H9 (cell line): ENCODE data around the gene ACADSB. TPM values are rescaled to one million over a fixed set of nuclear protein-coding genes. Genes with fewer than 3 reads are reported as not detected.

ENCODE experiments used
- DNase-seq: peaks from one replicate; pipeline ENCODE4 v3.0.0-alpha.2; 2017
- H2AFZ ChIP-seq: one replicate; pipeline ENCODE4 v1.6.1; 2013; ENCODE audit warnings: mild to moderate bottlenecking, low read length, control low read depth, moderate library complexity
- H2AK5ac ChIP-seq: 2 replicates; pipeline ENCODE4 v1.6.1; 2013; ENCODE audit warnings: low read length, control low read depth, mixed read lengths; ENCODE audit not compliant: insufficient read length
- H2BK120ac ChIP-seq: one replicate; pipeline ENCODE4 v1.6.1; 2013; ENCODE audit warnings: low read depth, mild to moderate bottlenecking, low read length, control low read depth, inconsistent platforms; ENCODE audit not compliant: poor library complexity, severe bottlenecking
- H2BK12ac ChIP-seq: 2 replicates; pipeline ENCODE4 v1.6.1; 2013; ENCODE audit warnings: low read length, control low read depth, mixed read lengths, low read depth; ENCODE audit not compliant: insufficient read length
- H2BK15ac ChIP-seq: 2 replicates; pipeline ENCODE4 v1.6.1; 2013; ENCODE audit warnings: low read depth, low read length, control low read depth
- H2BK20ac ChIP-seq: one replicate; pipeline ENCODE4 v1.6.1; 2013; ENCODE audit warnings: low read depth, mild to moderate bottlenecking, low read length, control low read depth, inconsistent platforms; ENCODE audit not compliant: poor library complexity, severe bottlenecking
- H2BK5ac ChIP-seq: 2 replicates; pipeline ENCODE4 v1.6.1; 2013; ENCODE audit warnings: low read length, control low read depth, mixed read lengths; ENCODE audit not compliant: insufficient read length
- H3K14ac ChIP-seq: 2 replicates; pipeline ENCODE4 v1.6.1; 2013; ENCODE audit warnings: low read length, control low read depth; ENCODE audit not compliant: insufficient read depth
- H3K18ac ChIP-seq: 2 replicates; pipeline ENCODE4 v1.6.1; 2013; ENCODE audit warnings: low read depth, mild to moderate bottlenecking, mixed read lengths, low read length, control low read depth; ENCODE audit not compliant: insufficient read length
- H3K23ac ChIP-seq: 2 replicates; pipeline ENCODE4 v1.6.1; 2013; ENCODE audit warnings: low read length, control low read depth, mixed read lengths, low read depth; ENCODE audit not compliant: insufficient read length
- H3K23me2 ChIP-seq: 2 replicates; pipeline ENCODE4 v1.6.1; 2013; ENCODE audit warnings: low read depth, mild to moderate bottlenecking, mixed read lengths, low read length, control low read depth; ENCODE audit not compliant: insufficient read length, poor library complexity, severe bottlenecking
- H3K27ac ChIP-seq: 2 replicates; pipeline ENCODE4 v1.5.1; 2013; ENCODE audit warnings: low read length, control low read depth, mixed read lengths, low read depth; ENCODE audit not compliant: insufficient read length
- H3K27me3 ChIP-seq: 2 replicates; pipeline ENCODE4 v1.6.1; 2013; ENCODE audit warnings: low read length, control low read depth, inconsistent platforms; ENCODE audit not compliant: insufficient read depth
- H3K4ac ChIP-seq: 2 replicates; pipeline ENCODE4 v1.6.1; 2013; ENCODE audit warnings: low read depth, mild to moderate bottlenecking, control low read depth, inconsistent platforms, low read length, moderate library complexity
- H3K4me1 ChIP-seq: 2 replicates; pipeline ENCODE4 v1.6.1; 2013; ENCODE audit warnings: low read length, control low read depth, inconsistent platforms; ENCODE audit not compliant: insufficient read depth
- H3K4me2 ChIP-seq: 2 replicates; pipeline ENCODE4 v1.6.1; 2013; ENCODE audit warnings: low read length, control low read depth, mixed read lengths; ENCODE audit not compliant: insufficient read length, insufficient read depth
- H3K56ac ChIP-seq: 2 replicates; pipeline ENCODE4 v1.6.1; 2013; ENCODE audit warnings: low read depth, mild to moderate bottlenecking, mixed read lengths, low read length, control low read depth; ENCODE audit not compliant: insufficient read length
- H3K79me1 ChIP-seq: 2 replicates; pipeline ENCODE4 v1.6.1; 2013; ENCODE audit warnings: low read depth, mild to moderate bottlenecking, moderate library complexity, low read length, control low read depth, inconsistent platforms; ENCODE audit not compliant: insufficient read depth, poor library complexity, severe bottlenecking
- H3K79me2 ChIP-seq: 2 replicates; pipeline ENCODE4 v1.6.1; 2013; ENCODE audit warnings: low read length, control low read depth, inconsistent platforms; ENCODE audit not compliant: insufficient read depth
- H3K9ac ChIP-seq: 2 replicates; pipeline ENCODE4 v1.6.1; 2013; ENCODE audit warnings: low read length, control low read depth, mixed read lengths; ENCODE audit not compliant: insufficient read length; ENCODE audit errors: extremely low read depth
- H3K9me3 ChIP-seq: one replicate; pipeline ENCODE4 v1.6.1; 2013; ENCODE audit warnings: low read depth, low read length, inconsistent platforms; ENCODE audit not compliant: control insufficient read depth
- H3T11ph ChIP-seq: one replicate; pipeline ENCODE4 v1.6.1; 2013; ENCODE audit warnings: mild to moderate bottlenecking, low read length, control low read depth, inconsistent platforms
- H4K20me1 ChIP-seq: one replicate; pipeline ENCODE4 v1.6.1; 2013; ENCODE audit not compliant: control insufficient read depth, insufficient read length, insufficient read depth
- H4K5ac ChIP-seq: 2 replicates; pipeline ENCODE4 v1.6.1; 2013; ENCODE audit warnings: low read depth, mild to moderate bottlenecking, mixed read lengths, low read length, control low read depth; ENCODE audit not compliant: insufficient read length
- H4K8ac ChIP-seq: replicated peaks from 2 replicates; pipeline ENCODE4 v1.6.1; 2013; ENCODE audit warnings: low read length, control low read depth, mixed read lengths, low read depth; ENCODE audit not compliant: insufficient read length
- H4K91ac ChIP-seq: 2 replicates; pipeline ENCODE4 v1.6.1; 2013; ENCODE audit warnings: low read depth, mild to moderate bottlenecking, moderate library complexity, mixed read lengths, low read length, control low read depth; ENCODE audit not compliant: insufficient read length
- H3K27ac Mint-ChIP-seq, 3 experiments: 2 replicates in 2 of 3; 3 replicates in 1 of 3; pipeline ENCODE4 v1.8.0; 2020 to 2021; ENCODE audit warnings: mixed read lengths in 3 of 3, mild to moderate bottlenecking in 1 of 3, moderate library complexity in 1 of 3
- H3K27me3 Mint-ChIP-seq: 2 replicates; pipeline ENCODE4 v1.8.0; 2021; ENCODE audit warnings: low read depth, mild to moderate bottlenecking, moderate library complexity, mixed read lengths
- H3K36me3 Mint-ChIP-seq, 3 experiments: 2 replicates in 2 of 3; 3 replicates in 1 of 3; pipeline ENCODE4 v1.8.0; 2020 to 2021; ENCODE audit warnings: low read depth in 3 of 3, mixed read lengths in 3 of 3; ENCODE audit not compliant: insufficient read depth in 1 of 3
- H3K4me1 Mint-ChIP-seq, 2 experiments: 2 replicates each; pipeline ENCODE4 v1.8.0; 2020; ENCODE audit warnings: mixed read lengths in 2 of 2
- H3K4me3 Mint-ChIP-seq, 2 experiments: 2 replicates in 1 of 2; 3 replicates in 1 of 2; pipeline ENCODE4 v1.8.0; 2020 to 2021; ENCODE audit warnings: mild to moderate bottlenecking in 2 of 2, mixed read lengths in 2 of 2, moderate library complexity in 1 of 2
- H3K9me3 Mint-ChIP-seq, 2 experiments: 2 replicates in 1 of 2; 3 replicates in 1 of 2; pipeline ENCODE4 v1.8.0; 2020; ENCODE audit warnings: mild to moderate bottlenecking in 2 of 2, mixed read lengths in 2 of 2, moderate library complexity in 1 of 2
- CTCF ChIP-seq: fragments of 200-600 bp; sonication (generic); conservative IDR thresholded peaks from 3 replicates; pipeline ENCODE4 v1.8.0; 2021; ENCODE audit warnings: antibody characterized with exemption, mild to moderate bottlenecking
- WGBS: extraction: QIAGEN DNeasy Blood & Tissue Kit; methylation state at CpG from one replicate; pipeline ENCODE4 v1.1.7; 2013; ENCODE audit warnings: missing lambda C conversion rate, low lambda C conversion rate, mixed read lengths; ENCODE audit not compliant: insufficient read length; ENCODE audit errors: extremely low coverage; 5-methylcytosine and 5-hydroxymethylcytosine counted together
- total RNA-seq: library from RNA; stranded (reverse); gene quantifications from 2 replicates; pipeline ENCODE4 v1.2.1, GENCODE V29; 2021

The ACADSB gene
- total RNA-seq, 1 experiment from 2014 or later: 35.1 TPM

- Histone ChIP-seq H2BK12ac (no peak overlapping the region), H3K27ac (no peak overlapping the region), H4K8ac (no peak overlapping the region), H3K23ac (no peak overlapping the region), H3K9ac (no peak overlapping the region), H4K5ac (no peak overlapping the region), H3K27me3 (no peaks in the 10 kb centered on the region), H3K4ac (no peak overlapping the region), H4K20me1 (no peaks in the 10 kb centered on the region), H2BK5ac (no peak overlapping the region), H4K91ac (no peak overlapping the region), H3K9me3 (no peaks in the 10 kb centered on the region), H3T11ph (no peak overlapping the region), H3K4me2 (no peak overlapping the region), H2AFZ (no peak overlapping the region), H2AK5ac (no peak overlapping the region), H3K79me1 (no peaks in the 10 kb centered on the region), H3K23me2 (no peaks in the 10 kb centered on the region), H2BK15ac (no peak overlapping the region), H3K56ac (no peak overlapping the region), H2BK20ac (no peak overlapping the region), H3K18ac (no peak overlapping the region), H2BK120ac (no peak overlapping the region), H3K4me1 (0 out of 2 replicates have a peak, but pooled peaks cover 3% of the 10 kb centered on the region), H3K14ac (no peak overlapping the region), H3K79me2 (no peaks in the 10 kb centered on the region)
- H3K27me3 Mint-ChIP-seq: peaks cover 3% of the 10 kb centered on the region
- WGBS: no CpG with 5 or more reads among the region's 10 CpGs
- H3K36me3 Mint-ChIP-seq: no peaks in the 10 kb centered on the region
- TF ChIP-seq CTCF: no peak
- no peak overlapping the region for H3K27ac Mint-ChIP-seq
- H3K4me3 Mint-ChIP-seq: no peak overlapping the region
- H3K4me1 Mint-ChIP-seq: peaks cover 10 to 11% of the 10 kb centered on the region in 2 experiments
- H3K9me3 Mint-ChIP-seq: peaks cover 3 to 6% of the 10 kb centered on the region in 2 experiments; a peak in 3 of 5 replicates
- DNase-seq: no peak
Observed at GRCh38 chr10:123068087-123068853, 59.5 kb downstream of the ACADSB start.
